Glutamatergic neuron (in vitro differentiated cells): Measurements from ENCODE around the gene SELENOI. TPM values are rescaled to one million over a fixed set of nuclear protein-coding genes. Genes with fewer than 3 reads are reported as not detected.

ENCODE experiments used
- DNase-seq: peaks from one replicate; pipeline ENCODE4 v3.0.0; 2022
- H3K27ac Mint-ChIP-seq: one replicate; pipeline ENCODE4 v1.8.0; 2020; ENCODE audit warnings: mild to moderate bottlenecking, mixed read lengths, inconsistent platforms; ENCODE audit not compliant: unreplicated experiment
- H3K27me3 Mint-ChIP-seq: one replicate; pipeline ENCODE4 v1.8.0; 2020; ENCODE audit warnings: mild to moderate bottlenecking, moderate library complexity, mixed read lengths, inconsistent platforms; ENCODE audit not compliant: unreplicated experiment
- H3K36me3 Mint-ChIP-seq: one replicate; pipeline ENCODE4 v1.8.0; 2020; ENCODE audit warnings: mild to moderate bottlenecking, mixed read lengths, inconsistent platforms; ENCODE audit not compliant: unreplicated experiment
- H3K4me1 Mint-ChIP-seq: one replicate; pipeline ENCODE4 v1.8.0; 2020; ENCODE audit warnings: mild to moderate bottlenecking, low read depth, mixed read lengths, inconsistent platforms; ENCODE audit not compliant: unreplicated experiment
- H3K4me3 Mint-ChIP-seq: one replicate; pipeline ENCODE4 v1.8.0; 2020; ENCODE audit warnings: mild to moderate bottlenecking, mixed read lengths, inconsistent platforms; ENCODE audit not compliant: unreplicated experiment
- H3K9me3 Mint-ChIP-seq: one replicate; pipeline ENCODE4 v1.8.0; 2020; ENCODE audit warnings: mild to moderate bottlenecking, moderate library complexity, mixed read lengths, inconsistent platforms; ENCODE audit not compliant: unreplicated experiment
- CTCF ChIP-seq: fragments of 200-600 bp; sonication (generic); IDR thresholded peaks from one replicate; pipeline ENCODE4 v1.5.0; 2021; ENCODE audit not compliant: partially characterized antibody, unreplicated experiment
- total RNA-seq: library from RNA; stranded (reverse); fragmentation: NEBNext Ultra II Directional; extraction: Animal tissue kit (Norgen Biotek cat#: 25700); gene quantifications from one replicate; pipeline ENCODE4 v1.2.1, GENCODE V29; 2021; ENCODE audit not compliant: unreplicated experiment

The SELENOI gene
- total RNA-seq, 1 donor from 2014 or later = 61.2 TPM

DNA sequence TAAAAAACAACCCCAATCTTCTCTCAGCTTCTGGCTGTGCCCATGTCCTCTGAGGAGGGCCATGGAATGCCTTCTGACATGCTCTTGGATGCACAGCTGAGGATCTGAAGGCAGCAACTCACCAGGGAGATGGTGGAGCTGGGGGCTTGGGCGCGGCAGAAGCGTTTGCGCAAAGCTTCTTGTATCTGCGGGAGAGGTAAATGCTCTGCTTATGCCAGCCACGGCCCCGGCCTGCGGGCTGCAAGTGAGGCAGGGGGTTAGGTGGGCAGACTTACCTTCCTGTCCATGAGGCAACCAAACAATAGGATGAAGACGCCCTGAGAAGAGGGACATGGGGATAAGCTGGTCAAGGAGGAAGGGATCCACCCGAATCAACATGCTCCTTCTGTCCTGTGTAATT, 36.0 kb upstream of the SELENOI start:
- DNase-seq = no peak
- TF ChIP-seq CTCF = no peak
- Mint-ChIP-seq H3K4me3 (no peak overlapping the region), H3K36me3 (no peaks in the 10 kb centered on the region), H3K4me1 (no peaks in the 10 kb centered on the region), H3K27me3 (peaks cover 2% of the 10 kb centered on the region), H3K27ac (no peak overlapping the region), H3K9me3 (no peaks in the 10 kb centered on the region)

GRCh38 chr2:26312471-26312870, 33.5 kb upstream of the SELENOI start:
- DNase-seq = no peak
- H3K27ac Mint-ChIP-seq = no peak overlapping the region
- TF ChIP-seq CTCF = no peak
- no peak overlapping the region for H3K4me3 Mint-ChIP-seq
- no peaks in the 10 kb centered on the region for H3K36me3 Mint-ChIP-seq
- peaks cover 8% of the 10 kb centered on the region for H3K27me3 Mint-ChIP-seq
- no peaks in the 10 kb centered on the region for H3K9me3 Mint-ChIP-seq
- no peaks in the 10 kb centered on the region for H3K4me1 Mint-ChIP-seq

DNA sequence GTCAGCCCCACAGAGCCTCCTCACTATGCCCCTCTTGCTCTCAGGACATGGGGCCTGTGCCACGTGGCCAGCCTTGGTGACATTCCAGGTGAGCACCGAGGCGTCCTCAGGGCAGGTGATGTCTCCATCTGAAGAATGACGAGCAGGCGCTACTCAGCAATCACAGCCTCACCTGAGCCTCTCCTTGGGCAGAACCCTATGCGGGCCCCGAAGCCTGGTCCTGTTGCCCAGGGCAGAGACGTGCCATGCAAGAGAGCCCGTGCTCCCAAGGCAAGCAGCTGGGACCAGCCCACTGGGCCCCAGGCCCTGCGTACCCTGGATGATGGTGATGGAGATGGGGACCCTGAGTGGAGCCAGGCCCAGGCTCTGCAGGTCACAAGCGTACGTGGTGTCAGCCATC, 32.5 kb upstream of the SELENOI start:
- TF ChIP-seq CTCF = no peak
- Mint-ChIP-seq H3K27me3 (peaks cover 8% of the 10 kb centered on the region), H3K36me3 (no peaks in the 10 kb centered on the region), H3K27ac (no peak overlapping the region), H3K4me3 (no peak overlapping the region), H3K4me1 (no peaks in the 10 kb centered on the region), H3K9me3 (no peaks in the 10 kb centered on the region)
- DNase-seq = no peak

- Mint-ChIP-seq H3K36me3 (no peaks in the 10 kb centered on the region), H3K9me3 (no peaks in the 10 kb centered on the region), H3K27me3 (peaks cover 8% of the 10 kb centered on the region), H3K4me3 (no peak overlapping the region), H3K27ac (no peak overlapping the region), H3K4me1 (no peaks in the 10 kb centered on the region)
- DNase-seq = no peak
- TF ChIP-seq CTCF = no peak
Measured at GRCh38 chr2:26314243-26314642, 31.7 kb upstream of the SELENOI start.

DNA sequence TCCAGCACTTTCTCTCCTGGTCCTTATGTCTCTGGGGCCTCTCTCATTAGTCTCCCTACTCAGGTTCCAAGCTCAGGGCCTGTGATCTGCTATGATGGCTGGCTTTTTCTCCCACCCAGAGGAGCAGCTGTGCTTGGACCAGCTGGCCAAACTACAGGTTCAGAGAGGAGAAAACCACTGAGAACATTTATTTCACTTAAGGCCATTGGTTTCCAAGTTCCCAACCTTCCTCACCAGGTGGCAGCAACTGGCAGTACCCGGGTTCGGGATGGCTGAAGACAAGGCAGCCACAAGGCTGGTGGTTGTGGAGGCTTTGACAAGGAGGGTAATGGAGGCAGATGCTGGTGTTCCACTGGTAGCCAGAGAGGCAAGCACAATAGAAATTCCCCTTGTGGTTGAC, 29.9 kb upstream of the SELENOI start:
- no peak overlapping the region for H3K27ac Mint-ChIP-seq
- no peak for TF ChIP-seq CTCF
- no peak overlapping the region for H3K4me3 Mint-ChIP-seq
- H3K36me3 Mint-ChIP-seq = no peaks in the 10 kb centered on the region
- peaks cover under 1% of the 10 kb centered on the region for H3K4me1 Mint-ChIP-seq
- DNase-seq = no peak
- no peaks in the 10 kb centered on the region for H3K9me3 Mint-ChIP-seq
- peaks cover 8% of the 10 kb centered on the region for H3K27me3 Mint-ChIP-seq
